PC-9 (cell line): ENCODE measurements around the gene NIP7. TPM values are rescaled to one million over a fixed set of nuclear protein-coding genes. Genes with fewer than 3 reads are reported as not detected.

ENCODE experiments used
- BruUV-seq: library from RNA; stranded (reverse); fragments of 400-500 nt; replicated peaks from 2 replicates; lab custom pipeline; 2021; lab: Mats Ljungman, UMichigan
- CTCF ChIA-PET: fragments of 300-600 bp; sonication (Branson Sonifier 250); formaldehyde crosslinking; loops from one replicate; lab custom pipeline; 2022; ENCODE audit warnings: antibody characterized with exemption; lab: Charles Lee
- POLR2A ChIA-PET: fragments of 300-600 bp; sonication (Branson Sonifier 250); formaldehyde crosslinking; loops from one replicate; lab custom pipeline; 2022; ENCODE audit warnings: antibody characterized with exemption; ENCODE audit not compliant: unreplicated experiment; lab: Charles Lee
- DNase-seq, 2 experiments: peaks; one replicate each; pipeline versions ENCODE4 v3.0.0 to v3.0.0-alpha.2; 2015 to 2022; ENCODE audit warnings: mixed read lengths in 1 of 2
- H2AFZ ChIP-seq: fragments of 200-600 bp; sonication (generic); 2 replicates; pipeline ENCODE4 v1.8.1; 2017; ENCODE audit warnings: antibody characterized with exemption
- H3F3A ChIP-seq: fragments of 200-600 bp; sonication (generic); 2 replicates; pipeline ENCODE4 v1.8.1; 2017; ENCODE audit warnings: antibody characterized with exemption, mild to moderate bottlenecking, low read depth; ENCODE audit not compliant: insufficient read depth
- H3K27ac ChIP-seq: fragments of 200-600 bp; sonication (generic); 2 replicates; pipeline ENCODE4 v1.6.1; 2016; ENCODE audit warnings: mixed run types
- H3K27me3 ChIP-seq: fragments of 200-600 bp; sonication (generic); 2 replicates; pipeline ENCODE4 v1.6.1; 2016; ENCODE audit warnings: low read depth, mixed run types; ENCODE audit not compliant: insufficient read depth
- H3K36me3 ChIP-seq: fragments of 200-600 bp; sonication (generic); 2 replicates; pipeline ENCODE4 v1.6.1; 2016; ENCODE audit warnings: low read depth, mixed run types
- H3K4me1 ChIP-seq: fragments of 200-600 bp; sonication (generic); replicated peaks from 2 replicates; pipeline ENCODE4 v1.6.1; 2016; ENCODE audit warnings: mixed run types; ENCODE audit not compliant: insufficient read depth
- H3K4me2 ChIP-seq: fragments of 200-600 bp; sonication (generic); 2 replicates; pipeline ENCODE4 v1.6.1; 2017; ENCODE audit warnings: mixed run types
- H3K4me3 ChIP-seq: fragments of 200-600 bp; sonication (generic); 2 replicates; pipeline ENCODE4 v1.6.1; 2016; ENCODE audit warnings: mixed run types
- H3K79me2 ChIP-seq: fragments of 200-600 bp; sonication (generic); 2 replicates; pipeline ENCODE4 v1.6.1; 2017; ENCODE audit warnings: low read depth, mixed run types
- H3K9me2 ChIP-seq: fragments of 200-600 bp; sonication (generic); 2 replicates; pipeline ENCODE4 v1.8.1; 2017; ENCODE audit warnings: mild to moderate bottlenecking; ENCODE audit not compliant: insufficient read depth
- H3K9me3 ChIP-seq: fragments of 200-600 bp; sonication (generic); 2 replicates; pipeline ENCODE4 v1.8.1; 2016; ENCODE audit warnings: low read depth; ENCODE audit not compliant: insufficient read depth
- H4K20me1 ChIP-seq: fragments of 200-600 bp; sonication (generic); 2 replicates; pipeline ENCODE4 v1.8.1; 2017; ENCODE audit not compliant: insufficient read depth
- CTCF ChIP-seq: fragments of 200-600 bp; sonication (generic); conservative IDR thresholded peaks from 2 replicates; pipeline ENCODE4 v1.6.1; 2017; ENCODE audit warnings: mixed run types, antibody characterized with exemption, mild to moderate bottlenecking, moderate library complexity
- EZH2 ChIP-seq: fragments of 200-600 bp; sonication (generic); IDR thresholded peaks from 2 replicates; pipeline ENCODE4 v1.8.0; 2017; ENCODE audit warnings: antibody characterized with exemption, low read depth
- intact Hi-C: fragments of 100-400 bp; cut with micrococcal nuclease; formaldehyde crosslinking; loops from one replicate; pipeline ENCODE4 v1.10.0; 2022; ENCODE audit not compliant: unreplicated experiment
- total RNA-seq: library from RNA; stranded (reverse); gene quantifications from 2 replicates; pipeline ENCODE4 v1.2.3, GENCODE V29; 2021

Gene NIP7
- total RNA-seq, 1 experiment from 2014 or later: 23.6 TPM

GRCh38 chr16:69319381-69319780 lies 20.2 kb upstream of the NIP7 start:
- BruUV-seq: no TSS peak
- H3K9me3 ChIP-seq: no peaks in the 10 kb centered on the region
- CTCF ChIA-PET: no interaction called here
- peaks cover 11% of the 10 kb centered on the region; the same call in 1 of the 2 replicates for H3F3A ChIP-seq
- no peaks in the 10 kb centered on the region for H3K27me3 ChIP-seq
- intact Hi-C loops: no loop called here
- peaks cover 5% of the 10 kb centered on the region; the same call in 1 of the 2 replicates for H3K36me3 ChIP-seq
- peaks cover 24% of the 10 kb centered on the region; the same call in 1 of the 2 replicates for H3K79me2 ChIP-seq
- H3K4me3 ChIP-seq: no peak overlapping the region
- H3K27ac ChIP-seq: no peak overlapping the region
- TF ChIP-seq CTCF: no peak
- no peak for TF ChIP-seq EZH2
- POLR2A ChIA-PET: no interaction called here
- H3K4me1 ChIP-seq: no peaks in the 10 kb centered on the region
- no peak overlapping the region for H3K4me2 ChIP-seq
- DNase-seq: no peak
- no peak overlapping the region for H2AFZ ChIP-seq
- peaks cover 27% of the 10 kb centered on the region for H4K20me1 ChIP-seq
- no peaks in the 10 kb centered on the region for H3K9me2 ChIP-seq

GRCh38 chr16:69319826-69320739 lies 19.5 kb upstream of the NIP7 start:
- Histone ChIP-seq H3K4me1 (no peaks in the 10 kb centered on the region), H3K9me2 (no peaks in the 10 kb centered on the region), H4K20me1 (peaks cover 34% of the 10 kb centered on the region), H3K4me3 (no peak overlapping the region), H2AFZ (no peak overlapping the region), H3K9me3 (no peaks in the 10 kb centered on the region), H3K79me2 (peaks cover 26% of the 10 kb centered on the region; the same call in 1 of the 2 replicates), H3K27me3 (no peaks in the 10 kb centered on the region), H3K36me3 (peaks cover 5% of the 10 kb centered on the region; the same call in 1 of the 2 replicates), H3F3A (peaks cover 14% of the 10 kb centered on the region; the same call in 1 of the 2 replicates), H3K27ac (no peak overlapping the region), H3K4me2 (no peak overlapping the region)
- ChIA-PET CTCF (no interaction called here), POLR2A (no interaction called here)
- intact Hi-C loops: no loop called here
- TF ChIP-seq CTCF (no peak), EZH2 (no peak)
- no TSS peak for BruUV-seq
- DNase-seq: no peak

GRCh38 chr16:69320740-69321073 lies 18.9 kb upstream of the NIP7 start:
- Histone ChIP-seq H3K4me1 (no peaks in the 10 kb centered on the region), H3K9me3 (no peaks in the 10 kb centered on the region), H3K4me2 (no peak overlapping the region), H3K9me2 (no peaks in the 10 kb centered on the region), H3F3A (peaks cover 14% of the 10 kb centered on the region; the same call in 1 of the 2 replicates), H4K20me1 (peaks cover 41% of the 10 kb centered on the region), H3K27ac (no peak overlapping the region), H3K36me3 (peaks cover 5% of the 10 kb centered on the region; the same call in 1 of the 2 replicates), H3K27me3 (no peaks in the 10 kb centered on the region), H2AFZ (no peak overlapping the region), H3K4me3 (no peak overlapping the region), H3K79me2 (peaks cover 32% of the 10 kb centered on the region)
- ChIA-PET POLR2A (interaction anchor here (0.6 kb wide), 1 partner anchor 167 kb away, joined by 3 read pairs; no protein-coding TSS in a partner anchor), CTCF (no interaction called here)
- intact Hi-C loops: no loop called here
- DNase-seq: no peak
- TF ChIP-seq EZH2 (no peak), CTCF (no peak)
- BruUV-seq: no TSS peak
